ENCODE measurements around the gene BAIAP2L1.

DNA sequence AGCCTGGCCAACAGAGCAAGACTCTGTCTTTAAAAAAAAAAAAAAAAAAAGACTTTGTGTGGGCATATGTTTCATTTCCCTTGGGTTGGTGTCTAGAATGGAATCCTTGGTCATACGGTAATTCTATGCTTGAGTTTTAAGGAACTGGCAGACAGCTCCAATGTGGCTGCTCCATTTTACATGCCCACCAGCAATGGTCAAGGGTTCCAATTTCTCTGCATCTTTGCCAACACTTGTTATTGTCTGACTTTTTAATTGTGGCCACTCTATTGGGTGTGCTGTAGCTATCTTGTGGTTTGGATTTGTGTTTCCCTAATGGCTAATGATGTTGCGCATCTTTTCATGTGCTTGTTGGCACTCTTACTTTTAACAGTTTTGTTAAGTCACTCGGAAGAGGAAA lies 61.8 kb downstream of the BAIAP2L1 start:
- TF ChIP-seq POLR2A (IDR thresholded peaks at IDR 0.05; ENCODE audit: low read depth, low read length) (no peak), POLR2AphosphoS5 (IDR thresholded peaks at IDR 0.05; ENCODE audit: low read depth, low read length) (no peak)
